NCI-H1930 (cell line): ENCODE data around the gene APOBEC3G.
"Not testable (repeated sequence)": the region's sequence is repeated elsewhere in the genome, so short reads cannot be mapped to it uniquely, and the experiment has no call there.

Source experiments
- DNase-seq, 2 experiments: peaks; one replicate each; lab custom pipeline; 2025; lab: John Stamatoyannopoulos, UW

APOBEC3G gene

GRCh38 chr22:39077026-39077840 is at the start of gene APOBEC3G:
Gene APOBEC3G, plus strand, starts transcription at chr22:39077275. Its CDS starts 87 bp downstream, at chr22:39077362.
- not testable (repeated sequence) for DNase-seq

DNA sequence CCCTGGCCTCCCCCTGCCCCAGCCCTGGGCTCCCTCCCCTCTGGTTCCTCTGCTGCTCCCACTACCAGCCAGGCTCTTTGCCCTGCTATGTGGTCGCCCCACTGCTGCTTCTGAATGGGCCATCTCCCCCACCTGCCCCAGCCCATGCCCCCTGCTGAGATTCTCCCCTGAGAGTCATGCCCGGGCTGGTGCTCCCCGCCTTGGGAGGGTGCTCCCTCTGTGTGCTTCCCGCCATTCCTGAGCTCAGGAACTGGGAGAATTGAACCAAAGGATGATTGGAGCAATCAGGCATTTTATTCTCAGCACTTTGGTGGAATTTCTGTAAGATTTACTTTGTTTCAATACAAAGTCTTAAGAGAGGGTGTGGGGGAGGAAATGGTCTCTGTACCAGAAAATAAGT is 49.4 kb upstream of the APOBEC3G start:
- no peak for DNase-seq

DNA sequence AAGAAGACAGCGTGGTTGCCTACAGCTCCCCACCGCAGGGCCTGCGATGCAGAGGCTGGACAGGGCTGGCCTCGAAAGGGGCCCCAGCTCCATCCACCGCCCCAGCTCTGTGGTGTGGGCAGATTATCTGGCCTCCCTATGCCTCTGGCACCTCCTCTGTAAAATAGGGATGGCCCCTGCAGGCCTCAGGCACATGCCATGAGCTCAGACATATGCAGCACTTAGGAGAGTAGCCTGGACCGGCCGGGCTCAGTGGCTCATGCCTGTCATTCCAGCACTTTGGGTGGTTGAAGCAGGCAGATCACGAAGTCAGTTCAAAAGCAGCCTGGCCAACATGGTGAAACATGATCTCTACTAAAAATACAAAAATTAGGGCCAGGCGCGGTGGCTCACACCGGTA is 48.8 kb upstream of the APOBEC3G start:
- no peak for DNase-seq

GRCh38 chr22:39029227-39029626 is 47.8 kb upstream of the APOBEC3G start:
- DNase-seq, result no peak

DNA sequence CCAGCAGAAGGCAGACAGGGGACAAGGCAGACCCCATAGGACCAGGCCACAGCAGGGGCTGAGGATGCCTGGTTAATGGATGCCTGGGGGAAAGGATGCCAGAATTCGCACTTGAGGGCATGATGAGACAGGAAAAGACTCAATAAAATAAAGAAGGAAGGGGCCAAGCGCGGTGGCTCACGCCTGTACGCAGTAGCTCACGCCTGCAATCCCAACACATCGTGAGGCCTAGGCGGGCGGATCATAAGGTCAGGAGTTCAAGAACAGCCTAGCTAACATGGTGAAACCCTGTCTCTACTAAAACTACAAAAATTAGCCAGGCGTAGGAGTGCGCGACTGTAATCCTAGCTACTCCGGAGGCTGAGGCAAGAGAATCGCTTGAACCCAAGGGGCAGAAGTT is 46.4 kb upstream of the APOBEC3G start:
- no peak for DNase-seq

DNA sequence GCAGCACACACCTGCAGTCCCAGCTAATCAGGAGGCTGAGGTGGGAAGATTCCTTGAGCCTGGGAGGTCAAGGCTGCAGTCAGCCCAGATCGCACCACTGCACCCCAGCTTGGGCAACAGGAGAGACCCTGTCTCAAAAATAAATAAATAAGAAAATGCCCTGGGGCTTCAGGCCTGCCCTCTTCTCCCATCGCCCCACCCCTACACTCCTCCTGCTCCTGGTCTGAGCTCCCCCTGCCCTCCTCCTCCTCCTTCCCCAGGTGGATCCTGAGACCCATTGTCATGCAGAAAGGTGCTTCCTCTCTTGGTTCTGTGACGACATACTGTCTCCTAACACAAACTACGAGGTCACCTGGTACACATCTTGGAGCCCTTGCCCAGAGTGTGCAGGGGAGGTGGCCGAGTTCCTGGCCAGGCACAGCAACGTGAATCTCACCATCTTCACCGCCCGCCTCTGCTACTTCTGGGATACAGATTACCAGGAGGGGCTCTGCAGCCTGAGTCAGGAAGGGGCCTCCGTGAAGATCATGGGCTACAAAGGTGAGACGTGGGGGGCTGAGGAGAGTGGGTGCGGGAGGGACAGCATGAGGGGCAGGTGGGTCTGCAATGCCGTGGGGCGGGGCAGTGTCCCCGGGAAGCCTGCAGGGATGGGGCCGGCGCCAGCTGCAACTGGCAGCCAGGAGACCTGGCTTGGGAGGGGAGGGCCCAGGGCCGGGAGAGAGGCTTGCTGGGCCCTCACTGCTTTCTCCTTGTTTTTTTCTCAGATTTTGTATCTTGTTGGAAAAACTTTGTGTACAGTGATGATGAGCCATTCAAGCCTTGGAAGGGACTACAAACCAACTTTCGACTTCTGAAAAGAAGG is 45.4 kb upstream of the APOBEC3G start:
- not testable (repeated sequence) for DNase-seq

DNA sequence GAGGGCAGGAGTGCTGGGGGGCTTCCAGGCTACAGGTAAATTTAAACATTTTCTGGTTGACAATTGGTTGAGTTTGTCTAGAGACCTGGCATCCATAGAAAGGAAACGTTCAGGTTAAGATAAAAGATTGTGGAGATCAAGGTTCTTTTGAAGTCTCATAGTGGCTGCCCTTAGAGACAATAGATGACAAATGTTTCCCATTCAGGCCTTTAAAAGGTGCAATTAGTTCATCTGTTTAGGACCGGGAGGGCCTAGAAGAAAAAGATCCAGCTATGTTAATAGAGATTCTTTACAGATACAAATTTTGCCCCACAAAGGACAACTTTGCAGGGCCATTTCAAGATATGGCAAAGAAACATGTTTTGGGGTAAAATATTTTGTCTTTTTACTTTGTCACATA is 40.0 kb upstream of the APOBEC3G start:
- not testable (repeated sequence) for DNase-seq

DNA sequence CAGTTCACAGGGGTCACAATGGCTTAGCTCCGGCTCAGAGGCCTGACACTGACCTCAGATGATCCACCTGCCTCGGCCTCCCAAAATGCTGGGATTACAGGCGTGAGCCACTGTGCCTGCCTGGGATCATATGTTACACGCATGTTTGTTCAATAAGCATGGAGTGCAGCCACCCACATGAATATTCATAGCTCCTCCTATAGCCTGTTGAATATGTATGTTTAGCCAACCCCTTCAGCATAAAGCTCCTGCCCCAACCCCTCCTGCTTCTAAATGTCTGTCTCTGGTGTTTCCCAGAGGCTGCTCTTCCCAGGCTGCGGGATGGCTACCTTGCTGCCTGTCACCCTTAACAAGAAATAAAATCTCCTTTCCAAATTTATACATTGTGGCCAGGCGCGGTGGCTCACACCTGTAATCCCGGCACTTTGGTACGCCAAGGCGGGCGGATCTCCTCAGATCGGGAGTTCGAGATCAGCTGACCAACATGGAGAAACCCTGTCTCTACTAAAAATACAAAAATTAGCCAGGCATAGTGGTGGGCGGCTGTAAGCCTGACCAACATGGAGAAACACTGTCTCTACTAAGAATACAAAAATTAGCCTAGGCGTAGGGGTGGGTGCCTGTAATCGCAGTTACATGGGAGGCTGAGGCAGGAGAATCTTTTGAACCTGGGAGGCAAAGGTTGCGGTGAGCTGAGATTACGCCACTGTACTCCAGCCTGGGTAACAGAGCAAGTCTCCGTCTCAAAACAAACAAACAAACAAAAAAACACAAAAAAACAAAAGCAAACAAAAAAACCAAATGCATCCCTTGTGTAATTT is 37.6 kb upstream of the APOBEC3G start:
- DNase-seq, result no peak

DNA sequence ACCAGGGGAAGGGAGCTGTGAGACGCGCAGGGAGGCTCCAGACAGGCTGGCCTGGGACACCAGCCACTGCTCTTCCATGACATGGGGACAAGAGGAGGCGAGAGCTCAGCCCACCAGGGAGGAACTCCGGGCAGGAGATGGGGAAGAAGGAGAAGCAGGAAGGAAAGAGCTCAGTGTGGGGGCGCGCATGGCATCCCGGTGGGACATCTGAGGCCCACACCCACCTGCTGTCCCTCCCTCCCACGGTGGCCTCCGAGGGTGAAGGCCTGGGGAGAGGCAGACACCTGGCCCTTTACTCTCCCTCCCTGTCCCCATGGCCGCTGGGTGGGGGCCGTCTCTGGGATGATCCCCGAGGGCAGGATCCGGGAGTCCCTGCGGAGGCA is 36.9 kb upstream of the APOBEC3G start:
- not testable (repeated sequence) for DNase-seq

GRCh38 chr22:39040538-39041296 is 36.4 kb upstream of the APOBEC3G start, which contains the start of gene APOBEC3F:
Gene APOBEC3F, plus strand, starts transcription at chr22:39040864. Its CDS starts 97 bp downstream, at chr22:39040961.
- not testable (repeated sequence) for DNase-seq

DNA sequence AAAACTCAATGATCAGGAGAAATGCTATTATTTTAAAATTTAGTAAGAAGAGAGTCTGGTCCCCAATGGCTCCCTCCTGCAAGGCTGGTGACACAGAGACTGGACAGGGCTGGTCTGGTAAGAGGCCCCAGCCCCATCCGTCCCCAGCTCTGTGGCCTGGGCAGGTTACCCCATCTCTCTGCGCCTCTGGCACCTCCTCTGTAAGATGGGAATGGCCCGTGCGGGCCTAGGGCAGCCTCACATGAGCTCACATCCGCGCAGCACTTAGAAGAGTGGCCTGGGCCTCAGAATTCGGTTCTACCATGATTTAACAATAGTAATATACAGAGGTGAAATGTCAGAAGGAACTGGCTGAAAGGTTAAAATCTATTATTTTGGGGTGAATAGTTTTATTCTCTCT is 35.2 kb upstream of the APOBEC3G start:
- DNase-seq, result no peak

DNA sequence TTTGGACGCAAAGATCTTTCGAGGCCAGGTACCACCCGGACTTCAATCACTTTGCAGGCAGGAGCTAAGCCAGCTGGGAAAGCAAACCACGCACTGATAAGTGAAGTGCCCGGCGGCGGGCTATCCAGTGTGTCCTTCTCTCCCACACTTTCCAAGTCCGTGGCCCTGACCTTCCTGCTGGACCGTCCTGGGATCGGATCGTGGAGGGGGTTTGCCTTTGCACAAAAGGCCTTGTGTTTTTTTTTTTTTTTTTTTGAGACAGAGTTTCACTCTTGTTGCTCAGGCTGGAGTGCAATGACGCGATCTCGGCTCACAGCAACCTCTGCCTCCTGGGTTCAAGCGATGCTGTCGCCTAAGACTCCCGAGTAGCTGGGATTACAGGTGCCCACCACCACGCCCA is 34.0 kb upstream of the APOBEC3G start:
- not testable (repeated sequence) for DNase-seq

GRCh38 chr22:39045136-39045535 is 31.9 kb upstream of the APOBEC3G start:
- not testable (repeated sequence) for DNase-seq

GRCh38 chr22:39049486-39049885 is 27.6 kb upstream of the APOBEC3G start:
- not testable (repeated sequence) for DNase-seq

DNA sequence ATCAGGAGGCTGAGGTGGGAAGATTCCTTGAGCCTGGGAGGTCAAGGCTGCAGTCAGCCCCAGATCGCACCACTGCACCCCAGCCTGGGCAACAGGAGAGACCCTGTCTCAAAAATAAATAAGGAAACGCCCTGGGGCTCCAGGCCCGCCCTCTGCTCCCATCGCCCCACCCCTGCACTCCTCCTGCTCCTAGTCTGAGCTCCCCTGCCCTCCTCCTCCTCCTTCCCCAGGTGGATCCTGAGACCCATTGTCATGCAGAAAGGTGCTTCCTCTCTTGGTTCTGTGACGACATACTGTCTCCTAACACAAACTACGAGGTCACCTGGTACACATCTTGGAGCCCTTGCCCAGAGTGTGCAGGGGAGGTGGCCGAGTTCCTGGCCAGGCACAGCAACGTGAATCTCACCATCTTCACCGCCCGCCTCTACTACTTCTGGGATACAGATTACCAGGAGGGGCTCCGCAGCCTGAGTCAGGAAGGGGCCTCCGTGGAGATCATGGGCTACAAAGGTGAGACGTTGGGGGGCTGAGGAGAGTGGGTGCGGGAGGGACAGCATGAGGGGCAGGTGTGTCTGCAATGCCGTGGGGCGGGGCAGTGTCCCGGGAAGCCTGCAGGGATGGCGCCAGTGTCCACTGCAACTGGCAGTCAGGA is 25.1 kb upstream of the APOBEC3G start:
- not testable (repeated sequence) for DNase-seq

- no peak for DNase-seq
Measured at GRCh38 chr22:39055658-39056057, 21.4 kb upstream of the APOBEC3G start.

GRCh38 chr22:39061290-39061689 is 15.8 kb upstream of the APOBEC3G start:
- not testable (repeated sequence) for DNase-seq

DNA sequence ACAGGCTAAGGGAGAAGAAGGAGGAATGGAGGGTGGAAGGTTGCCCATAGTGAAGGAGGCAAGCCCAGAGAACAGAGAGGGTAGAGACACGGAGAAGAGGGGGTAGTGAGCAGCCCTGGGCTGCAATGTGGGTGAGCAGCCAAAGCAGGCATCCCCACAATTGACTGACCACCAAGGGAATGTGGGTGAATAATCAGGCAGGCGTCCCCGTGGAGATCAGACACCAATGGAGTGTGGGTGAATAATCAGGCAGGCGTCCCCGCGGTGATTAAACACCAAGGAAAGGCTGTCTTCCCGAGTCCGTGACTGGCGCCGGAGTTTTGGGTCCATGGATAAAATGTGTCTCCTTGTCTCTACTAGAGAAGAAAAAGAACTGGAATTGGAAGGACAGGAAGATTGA is 15.1 kb upstream of the APOBEC3G start:
- DNase-seq, result not testable (repeated sequence)

GRCh38 chr22:39063904-39064303 is 13.2 kb upstream of the APOBEC3G start:
- DNase-seq, result not testable (repeated sequence)

- not testable (repeated sequence) for DNase-seq
Measured at GRCh38 chr22:39066442-39067276, 10.4 kb upstream of the APOBEC3G start.
